Middle frontal gyrus (tissue), 1 donor: Measurements from ENCODE around the gene NBEAL1.
A peak's percentile ranks its signal among the peaks of the same experiment; 100 is the strongest.
"Not testable (repeated sequence)": the region's sequence is repeated elsewhere in the genome, so short reads cannot be mapped to it uniquely, and the experiment has no call there.

Experiments used
- DNase-seq: peaks from one replicate; pipeline ENCODE4 v3.0.0-alpha.2; 2015; ENCODE audit warnings: low spot score; ENCODE audit errors: extremely low spot score

The NBEAL1 gene

DNA sequence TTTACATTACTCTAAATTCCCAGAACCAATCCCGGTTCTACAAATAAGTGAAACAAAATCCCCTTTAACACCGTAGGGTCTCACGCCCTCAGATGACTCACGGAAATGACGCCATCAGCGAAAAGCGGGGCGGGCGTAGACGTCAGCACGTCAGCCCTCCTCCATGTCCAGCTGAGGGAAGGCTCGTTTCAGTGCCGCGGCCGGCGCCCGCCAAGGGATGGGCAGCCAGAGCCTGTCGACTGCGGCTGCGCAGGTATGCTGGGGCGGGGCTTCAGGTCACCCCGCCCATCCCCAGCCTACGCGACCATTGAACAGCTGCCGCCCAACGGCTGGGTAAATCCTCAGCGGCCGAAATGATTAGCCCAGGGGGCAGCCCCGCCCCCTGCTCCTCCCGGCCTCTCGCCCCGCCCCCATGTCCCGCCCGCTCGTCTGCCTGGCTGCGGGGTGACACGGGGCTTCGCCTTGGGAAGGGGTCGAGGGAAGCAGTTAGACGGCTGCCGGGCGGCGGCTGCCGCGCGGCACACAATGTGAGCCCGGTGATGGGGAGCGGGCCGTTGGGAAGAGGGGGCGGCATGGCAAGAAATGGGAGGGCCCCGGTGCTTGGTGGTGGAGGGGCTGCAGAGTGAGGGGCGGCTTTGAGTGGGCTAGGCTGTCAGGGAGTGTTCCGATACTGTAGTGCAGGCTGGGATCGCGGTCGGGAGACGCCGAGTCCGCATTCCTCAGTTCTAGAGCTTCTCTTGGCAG is at the start of gene NBEAL1:
Gene NBEAL1, plus strand, starts transcription at position 420 of the 744 bp plus-strand sequence. CDS start 1,510 bp downstream, outside the sequence.
- DNase-seq, result peak; percentile 94

DNA sequence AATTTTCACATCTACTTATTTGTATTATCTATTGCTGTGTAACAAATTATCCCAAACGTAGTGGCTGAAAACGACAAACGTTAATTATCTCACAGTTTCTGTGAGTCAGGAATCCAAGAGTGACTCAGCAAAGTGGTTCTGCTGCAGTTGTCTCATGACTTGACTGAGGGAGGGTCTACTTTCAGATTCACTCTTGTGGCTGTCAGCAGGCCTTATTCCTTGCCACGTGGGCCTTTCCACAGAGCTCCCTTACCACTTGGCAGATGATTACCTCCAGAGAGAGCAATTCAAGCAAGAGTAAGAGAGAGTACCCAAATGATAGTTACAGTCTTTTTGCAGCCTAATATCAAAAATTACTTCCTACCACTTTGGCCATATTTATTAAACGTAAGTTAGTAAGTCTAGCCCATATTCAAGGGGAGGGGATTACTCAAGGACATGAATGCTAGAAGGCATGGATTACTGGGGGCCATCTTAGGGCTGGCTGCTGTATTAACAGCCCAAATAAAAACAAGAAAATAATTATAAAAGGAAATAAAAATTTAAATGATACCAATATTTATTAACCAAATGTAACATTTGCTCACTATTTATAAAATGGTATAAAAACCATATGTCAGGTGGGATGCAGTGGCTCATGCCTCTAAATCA is 48.7 kb upstream of the NBEAL1 start:
- DNase-seq, result no peak

DNA sequence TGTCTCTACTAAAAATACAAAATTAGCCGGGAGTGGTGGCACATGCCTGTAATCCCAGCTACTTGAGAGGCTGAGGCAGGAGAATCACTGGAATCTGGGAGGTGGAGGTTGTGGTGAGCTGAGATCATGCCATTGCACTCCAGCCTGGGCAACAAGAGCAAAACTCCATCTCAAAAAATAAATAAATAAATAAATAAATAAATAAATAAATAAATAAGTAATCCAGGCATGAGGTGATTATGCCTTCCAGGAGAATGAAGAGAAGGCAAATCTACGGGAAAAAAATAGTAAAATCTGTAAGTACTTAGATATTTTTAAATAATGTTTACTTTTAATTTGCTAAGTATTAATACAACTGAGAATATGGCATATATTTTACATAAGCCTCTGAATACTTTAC is 45.3 kb upstream of the NBEAL1 start:
- DNase-seq, result not testable (repeated sequence)

DNA sequence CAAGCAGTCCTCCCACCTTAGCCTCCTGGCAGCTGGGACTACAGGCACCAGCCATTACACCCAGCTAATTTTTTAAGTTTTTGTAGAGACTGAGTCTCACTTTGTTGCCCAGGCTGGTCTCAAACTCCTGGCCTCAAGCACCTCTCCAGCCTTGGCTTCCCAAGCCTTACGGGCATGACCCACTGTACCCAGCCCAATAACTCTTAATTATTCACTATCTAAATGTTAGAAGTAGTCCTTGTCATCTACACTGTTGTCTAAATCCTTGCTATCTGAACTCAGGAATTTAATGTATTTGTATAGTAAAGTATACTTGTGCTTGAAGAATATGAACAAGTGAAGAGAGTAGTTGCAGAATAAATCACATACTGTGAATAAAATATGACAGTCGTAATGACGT is 37.9 kb upstream of the NBEAL1 start:
- no peak for DNase-seq

DNA sequence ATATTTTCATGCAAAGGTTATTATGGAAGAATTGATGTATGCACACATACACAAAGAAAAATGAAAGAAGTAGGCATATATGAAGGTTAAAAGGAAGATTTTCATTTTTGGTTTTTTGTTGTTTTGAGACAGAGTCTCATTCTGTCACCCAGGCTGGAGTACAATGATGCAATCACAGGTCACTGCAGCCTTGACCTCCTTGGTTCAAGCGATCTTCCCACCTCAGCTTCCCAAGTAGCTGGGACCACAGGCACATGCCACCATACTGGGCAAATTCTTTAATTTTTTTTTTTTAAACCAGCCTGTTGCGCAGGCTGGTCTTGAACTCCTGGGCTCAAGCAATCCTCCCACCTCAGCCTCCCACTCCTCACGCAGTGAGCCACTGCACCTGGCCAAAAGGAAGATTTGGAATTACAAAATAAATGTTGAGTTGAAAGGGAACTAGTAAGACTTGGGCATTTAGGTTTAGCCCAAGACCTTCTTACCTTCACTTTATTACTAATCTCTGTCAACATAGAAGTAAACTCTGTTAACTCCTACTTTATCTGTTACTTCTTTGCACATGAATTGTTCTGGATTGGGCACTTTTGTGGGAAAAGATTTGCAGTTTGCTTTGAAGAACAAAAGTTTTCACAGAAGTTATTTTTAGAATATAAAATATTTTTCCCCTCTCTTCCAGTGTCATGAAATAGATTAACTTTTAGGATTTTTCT is 31.7 kb upstream of the NBEAL1 start:
- DNase-seq, result no peak

DNA sequence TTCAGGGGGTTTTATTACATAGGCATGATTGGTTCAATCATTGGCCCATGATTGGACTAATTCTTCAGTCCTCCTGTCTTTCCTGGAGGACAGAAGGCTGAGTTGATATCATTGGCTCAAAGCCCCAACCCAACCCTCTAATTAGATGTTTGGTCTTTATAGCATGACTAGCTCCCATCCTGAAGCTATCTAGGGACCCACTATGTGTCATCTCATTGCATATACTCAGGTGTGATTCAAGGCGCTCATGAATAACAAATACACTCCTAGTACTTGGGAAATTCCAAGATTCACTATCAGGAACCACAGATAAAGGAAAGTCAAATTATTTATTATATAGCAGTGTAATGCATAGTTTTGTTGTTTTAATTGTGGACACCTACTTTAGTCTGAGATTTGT is 24.9 kb upstream of the NBEAL1 start:
- DNase-seq, result no peak

DNA sequence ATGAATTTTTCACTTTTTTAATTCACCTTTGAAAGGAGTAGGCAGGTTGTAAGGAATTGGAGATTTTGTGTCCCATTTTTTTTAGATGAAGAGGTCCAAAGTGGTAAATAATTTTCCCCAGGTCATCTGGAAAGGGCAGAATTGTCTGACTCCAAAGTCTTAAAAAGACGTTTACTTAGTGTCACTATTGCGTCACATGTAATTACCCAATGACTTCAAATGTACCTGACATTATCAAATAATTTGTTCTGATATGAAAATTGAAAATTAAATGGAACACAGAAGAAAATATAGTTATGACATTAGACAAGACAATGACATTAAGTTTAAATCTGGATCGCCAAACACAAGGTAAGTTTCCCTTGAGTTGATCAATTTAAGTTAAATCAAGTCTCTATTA is 24.2 kb upstream of the NBEAL1 start:
- no peak for DNase-seq

DNA sequence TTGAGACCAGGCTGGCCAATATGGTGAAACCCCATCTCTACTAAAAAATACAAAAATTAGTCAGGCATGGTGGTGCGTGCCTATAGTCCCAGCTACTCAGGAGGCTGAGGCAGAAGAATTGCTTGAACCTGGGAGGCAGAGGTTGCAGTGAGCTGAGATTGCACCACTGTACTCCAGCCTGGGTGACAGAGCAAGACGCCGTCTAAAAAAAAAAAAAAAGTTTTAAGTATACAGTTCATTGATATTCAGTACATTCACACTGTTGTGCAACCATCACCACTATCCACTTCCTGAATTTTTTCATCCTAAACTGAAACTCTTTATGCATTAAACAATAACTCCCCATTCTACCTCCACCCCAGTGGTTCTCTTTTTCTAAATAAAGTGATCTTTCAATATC is 17.6 kb upstream of the NBEAL1 start:
- DNase-seq, result not testable (repeated sequence)

DNA sequence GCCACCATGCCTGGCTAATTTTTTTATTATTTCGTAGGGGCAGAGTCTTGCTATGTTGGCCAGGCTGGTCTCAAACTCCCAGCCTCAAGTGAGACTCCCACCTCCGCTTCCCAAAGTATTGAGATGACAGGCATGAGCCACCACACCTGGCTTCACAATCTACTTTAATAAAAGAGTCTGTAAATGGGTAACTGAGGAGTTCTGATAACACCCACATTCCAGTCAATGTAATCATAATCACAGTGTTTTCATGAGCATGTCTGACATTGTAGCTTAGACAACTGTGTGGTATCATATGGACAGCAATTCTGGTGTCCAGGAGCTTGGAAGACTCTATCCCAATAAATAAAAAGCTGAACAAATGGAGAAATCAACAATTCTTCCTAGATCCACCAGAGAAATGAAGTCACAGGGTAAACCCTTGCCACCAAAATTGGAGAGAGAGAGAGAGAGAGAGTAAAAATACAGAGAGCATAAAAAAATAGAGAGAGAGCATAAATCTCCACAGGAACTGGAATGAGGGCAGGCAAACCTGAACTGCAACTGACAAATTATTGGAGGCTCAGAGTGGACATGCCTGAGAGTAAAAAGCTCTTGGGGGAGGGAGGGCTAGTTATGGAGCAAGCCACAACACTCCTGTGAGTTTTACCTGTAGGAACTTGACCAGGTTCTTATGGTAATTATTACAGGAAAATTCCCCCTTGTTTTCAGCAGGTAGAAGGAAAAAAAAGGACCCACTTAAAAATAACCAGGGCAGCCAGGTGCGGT is 12.4 kb upstream of the NBEAL1 start:
- DNase-seq, result no peak

DNA sequence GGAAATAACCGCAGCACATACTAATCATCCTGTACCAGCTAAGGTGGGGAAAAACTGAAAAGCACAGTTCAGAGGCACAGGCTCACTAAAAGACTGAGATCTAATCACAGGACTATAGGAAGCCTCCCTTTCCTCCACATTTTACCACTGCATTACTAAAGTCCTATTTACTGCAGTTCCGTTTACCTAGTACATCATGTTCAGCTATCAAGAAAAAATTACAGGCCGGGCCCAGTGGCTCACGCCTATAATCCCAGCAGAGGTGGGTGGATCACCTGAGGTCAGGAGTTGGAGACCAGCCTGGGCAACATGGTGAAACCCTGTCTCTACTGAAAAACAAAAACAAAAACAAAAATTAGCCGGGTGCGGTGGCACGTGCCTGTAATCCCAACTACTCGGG is 11.0 kb upstream of the NBEAL1 start:
- no peak for DNase-seq

DNA sequence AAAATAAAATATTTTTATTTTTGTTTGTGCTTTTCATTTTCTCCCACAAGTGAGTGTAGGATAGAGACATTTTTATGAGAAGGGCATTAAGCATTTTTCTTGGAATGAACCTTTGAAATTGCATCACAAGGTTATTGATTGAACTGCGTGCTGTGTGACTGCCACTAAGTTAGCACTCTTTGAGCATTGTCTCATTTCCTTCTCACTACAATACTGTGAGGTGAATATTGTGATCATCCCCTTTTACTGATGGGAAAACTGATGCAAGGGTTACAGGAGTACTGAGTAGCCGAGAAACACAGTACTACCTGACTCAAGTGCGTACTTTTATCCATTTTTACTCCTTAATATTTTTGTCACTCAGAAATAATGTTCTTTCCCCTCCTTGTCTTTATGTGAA is 2.0 kb downstream of the NBEAL1 start:
- no peak for DNase-seq

DNA sequence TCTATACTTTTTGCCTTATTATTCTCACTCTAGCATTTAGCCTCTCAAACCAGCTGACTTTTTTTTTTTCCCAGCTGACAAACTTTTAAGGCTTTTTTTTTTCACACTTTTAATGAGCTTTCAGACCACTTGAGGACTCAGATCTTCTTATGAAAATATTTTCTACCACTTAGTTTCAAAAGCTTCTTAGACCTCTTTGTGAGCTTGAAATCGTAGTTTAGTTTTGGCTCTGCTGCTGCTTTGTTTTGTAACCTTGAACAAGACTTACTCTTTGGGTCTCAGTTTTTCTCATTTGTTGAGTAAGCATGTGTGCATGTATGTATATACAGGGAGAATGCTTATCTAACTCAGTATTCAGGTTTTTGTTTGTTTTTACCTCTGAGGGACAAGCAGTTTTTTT is 3.5 kb downstream of the NBEAL1 start:
- no peak for DNase-seq

DNA sequence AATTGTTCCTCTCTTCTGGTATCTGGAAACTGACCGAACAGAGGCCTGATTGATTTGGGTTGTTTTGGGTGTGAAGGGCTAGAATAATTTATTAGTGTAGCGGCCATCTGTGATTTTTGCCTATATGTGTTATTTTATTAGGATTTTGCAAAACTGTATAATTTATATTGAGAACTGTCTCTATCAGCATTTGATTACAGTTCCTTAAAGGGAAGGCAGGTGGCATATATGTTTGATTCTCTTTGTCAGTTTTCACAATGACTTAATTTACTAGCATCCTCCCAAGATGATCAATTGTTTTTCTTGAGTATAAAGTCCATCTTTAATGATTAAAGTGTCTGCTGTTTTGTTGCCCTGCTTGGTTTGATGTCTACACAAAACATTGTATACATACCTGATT is 4.5 kb downstream of the NBEAL1 start:
- no peak for DNase-seq

DNA sequence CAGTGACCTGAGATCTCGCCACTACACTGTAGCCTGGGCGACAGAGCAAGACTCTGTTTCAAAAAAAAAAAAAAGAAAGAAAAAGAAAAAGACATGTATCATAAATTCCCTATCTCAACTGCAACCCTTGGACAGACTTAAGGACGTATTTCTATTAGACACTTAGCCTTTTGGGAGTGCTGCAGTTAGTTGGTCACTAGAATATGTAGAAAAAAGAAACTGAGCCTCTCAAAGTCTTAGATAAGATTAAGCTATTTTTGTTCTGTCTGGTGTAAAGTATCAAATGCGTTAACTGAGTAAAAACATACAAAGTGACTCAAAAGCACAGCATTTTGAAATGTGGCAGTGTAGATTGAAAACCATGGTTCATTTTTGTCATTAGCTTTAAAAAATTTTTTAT is 7.3 kb downstream of the NBEAL1 start:
- no peak for DNase-seq

DNA sequence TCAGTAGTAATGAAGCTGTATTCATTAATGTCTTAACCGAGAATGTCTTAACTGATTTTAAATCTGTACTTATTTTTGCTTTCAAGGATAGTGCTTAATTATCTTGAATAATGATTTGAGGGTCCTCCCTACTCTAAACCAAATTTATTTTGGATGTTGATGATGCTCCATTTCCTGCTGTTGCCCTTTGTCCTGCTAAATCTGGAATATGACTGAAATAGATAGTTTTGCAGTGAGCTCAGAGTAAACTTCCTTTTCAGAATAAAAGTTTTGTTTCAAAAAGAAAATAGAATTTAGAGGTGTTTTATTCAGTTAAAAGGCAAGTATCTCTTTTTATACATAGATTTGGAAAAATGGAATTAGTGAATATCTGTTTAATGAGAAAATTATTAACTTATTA is 8.1 kb downstream of the NBEAL1 start:
- DNase-seq, result no peak

DNA sequence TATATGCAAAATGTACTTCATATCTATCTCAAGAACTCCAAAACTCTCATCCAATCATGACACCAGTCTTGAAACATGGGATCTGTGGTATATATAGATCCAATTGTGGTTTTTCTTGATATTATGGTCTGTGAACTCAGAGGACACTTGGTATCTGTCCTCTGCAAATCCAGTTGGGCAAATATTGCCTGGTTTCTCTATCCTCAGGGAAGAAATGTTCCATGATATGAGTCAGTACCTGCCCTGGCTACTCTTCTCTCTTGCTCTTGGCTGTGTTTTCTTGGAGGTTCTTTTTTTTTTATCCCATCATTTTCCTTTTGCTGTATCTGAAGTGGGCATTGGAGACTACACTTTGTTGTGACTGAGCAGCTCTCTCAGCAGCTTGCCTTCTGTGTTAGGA is 10.9 kb downstream of the NBEAL1 start:
- DNase-seq, result no peak

DNA sequence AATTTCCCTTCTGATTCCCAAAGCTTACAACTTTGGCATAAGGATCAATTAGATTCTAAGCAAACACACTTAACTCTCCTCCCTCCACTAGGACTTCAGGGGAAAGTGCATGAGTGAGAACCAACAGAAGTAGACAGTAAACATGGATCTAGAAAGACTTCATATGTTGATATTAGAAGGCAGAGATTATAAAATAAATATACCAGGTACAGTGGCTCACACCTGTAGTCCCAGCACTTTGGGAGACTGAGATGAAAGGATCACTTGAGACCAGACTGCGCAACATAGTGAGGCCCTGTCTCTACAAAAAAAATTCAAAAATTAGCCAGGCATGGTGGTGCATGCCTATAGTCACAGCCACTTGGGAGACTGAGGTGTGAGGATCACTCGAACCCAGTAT is 15.9 kb downstream of the NBEAL1 start:
- no peak for DNase-seq

DNA sequence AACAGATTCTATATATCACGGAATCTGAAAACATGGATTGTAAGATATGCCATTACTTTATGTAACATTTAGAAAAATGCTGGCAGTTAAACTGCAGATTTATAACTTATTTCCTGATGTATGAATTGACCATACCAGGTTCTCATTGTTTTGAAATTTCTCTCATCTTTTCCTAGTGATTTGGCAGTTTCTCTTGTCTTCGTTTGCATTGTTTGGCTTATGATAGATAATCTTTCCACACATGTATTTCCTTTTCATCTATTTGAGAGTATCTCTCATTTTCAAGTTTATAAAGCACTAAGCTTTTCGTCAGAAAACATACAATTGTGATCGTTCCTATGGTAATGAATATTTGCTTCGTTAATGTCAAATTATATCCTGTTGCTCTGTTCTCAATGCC is 16.3 kb downstream of the NBEAL1 start:
- DNase-seq, result no peak

DNA sequence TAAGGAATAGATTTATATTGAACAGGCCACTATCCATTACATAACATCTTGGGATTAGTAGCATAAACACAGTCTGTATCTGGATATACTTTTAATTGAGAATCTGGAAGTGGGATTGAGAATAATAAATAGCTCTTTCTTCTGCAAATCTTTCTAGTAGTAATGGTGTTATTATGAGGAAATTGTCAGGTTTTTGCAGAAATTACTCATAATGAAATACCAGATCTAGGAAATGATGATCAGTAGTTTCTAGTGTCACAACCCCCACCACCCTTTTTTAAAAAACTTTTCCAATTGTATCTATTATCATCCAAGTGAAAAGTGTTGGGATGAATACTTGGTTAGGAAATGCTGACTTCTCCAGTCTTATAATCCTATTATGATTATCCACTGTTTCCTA is 18.7 kb downstream of the NBEAL1 start:
- DNase-seq, result no peak

DNA sequence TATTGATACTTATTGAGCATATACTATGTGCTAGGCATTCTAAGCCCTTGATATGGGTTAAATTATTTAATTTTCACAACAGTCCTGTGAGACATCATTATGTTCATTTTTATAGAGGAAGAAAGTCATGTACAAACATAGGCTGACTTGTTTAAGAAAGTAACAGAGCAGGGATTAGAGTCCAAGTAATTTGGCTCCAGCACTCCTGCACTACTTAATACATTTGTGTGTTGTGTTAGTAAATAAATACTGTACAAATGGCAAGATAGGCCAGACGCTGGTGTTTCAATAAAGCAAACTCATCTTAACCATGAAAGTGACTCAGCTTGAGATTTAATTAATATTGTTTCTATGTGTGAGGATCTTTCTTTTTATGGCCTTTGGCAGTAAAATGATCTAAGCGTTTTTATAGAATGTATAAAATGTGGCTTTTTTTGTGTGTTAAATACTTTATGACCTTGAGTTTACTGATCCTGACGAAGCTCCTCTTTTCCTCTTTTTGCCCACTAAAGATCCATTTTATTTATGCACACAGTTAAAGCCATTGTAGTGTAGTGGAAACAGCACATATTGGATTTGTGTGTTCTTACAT is 21.3 kb downstream of the NBEAL1 start:
- no peak for DNase-seq

DNA sequence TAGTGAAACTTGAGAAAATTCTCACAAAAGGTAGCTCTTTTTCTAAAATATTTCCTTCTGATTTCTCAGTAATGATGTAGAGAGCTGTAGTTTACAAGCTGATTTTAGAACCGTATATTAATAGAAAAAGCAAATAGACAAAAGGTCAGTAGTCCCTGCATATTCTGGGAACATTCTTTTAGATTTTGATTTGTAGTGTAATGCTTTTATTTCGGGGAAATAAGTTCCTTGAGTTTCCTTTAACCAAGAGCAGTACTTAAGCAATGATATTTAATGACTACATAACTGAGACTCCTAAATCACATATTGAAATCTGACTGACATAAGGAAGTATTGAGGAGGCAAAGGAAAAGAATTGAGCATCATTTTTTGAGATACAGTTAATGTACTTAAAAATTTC is 22.4 kb downstream of the NBEAL1 start:
- DNase-seq, result no peak
